NCI-H2029 treated with DMSO at 0.1 percent for 48 hours (cell line): ENCODE results near the gene RNF2.

Source experiments
- DNase-seq: peaks from one replicate; lab custom pipeline; 2025; lab: John Stamatoyannopoulos, UW

Gene RNF2

DNA sequence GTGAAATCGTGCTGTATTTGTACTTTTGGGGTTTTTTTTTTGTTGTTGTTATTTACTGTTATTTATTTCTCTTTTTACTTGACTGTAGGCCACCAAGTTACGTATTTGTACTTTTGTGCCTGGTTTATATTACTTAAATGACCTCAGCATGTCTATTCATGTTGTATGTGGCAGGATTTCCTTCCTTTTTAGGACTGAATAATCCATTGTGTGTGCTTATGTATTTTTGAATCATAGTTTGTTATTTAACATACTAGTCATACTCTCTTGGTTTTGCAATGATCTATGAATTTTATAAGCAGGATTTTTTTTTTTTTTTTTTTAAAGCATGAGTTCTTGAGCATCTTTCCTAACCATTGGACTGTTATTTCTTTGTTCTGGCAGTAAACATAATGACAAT is 51.2 kb downstream of the RNF2 start:
- no peak for DNase-seq

DNA sequence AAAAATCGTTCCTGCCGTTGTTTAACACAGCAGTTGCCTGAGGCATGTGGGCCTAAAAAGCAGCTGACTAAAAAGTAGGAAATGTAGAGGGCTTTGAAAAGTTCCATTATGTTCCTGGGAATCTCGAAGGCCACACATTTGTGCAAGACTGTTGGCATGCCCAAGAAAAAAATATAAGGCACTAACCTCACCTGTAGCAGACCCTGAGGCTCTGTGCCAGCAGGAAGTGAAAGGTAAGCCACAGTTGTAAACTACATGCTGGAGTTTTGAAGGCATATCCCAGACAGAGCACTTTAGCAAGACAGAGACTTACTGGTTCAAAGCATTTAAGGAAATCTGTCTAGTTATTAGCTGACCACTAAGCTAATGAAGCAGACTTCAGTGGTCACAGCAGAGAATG is 58.7 kb downstream of the RNF2 start:
- DNase-seq: no peak

DNA sequence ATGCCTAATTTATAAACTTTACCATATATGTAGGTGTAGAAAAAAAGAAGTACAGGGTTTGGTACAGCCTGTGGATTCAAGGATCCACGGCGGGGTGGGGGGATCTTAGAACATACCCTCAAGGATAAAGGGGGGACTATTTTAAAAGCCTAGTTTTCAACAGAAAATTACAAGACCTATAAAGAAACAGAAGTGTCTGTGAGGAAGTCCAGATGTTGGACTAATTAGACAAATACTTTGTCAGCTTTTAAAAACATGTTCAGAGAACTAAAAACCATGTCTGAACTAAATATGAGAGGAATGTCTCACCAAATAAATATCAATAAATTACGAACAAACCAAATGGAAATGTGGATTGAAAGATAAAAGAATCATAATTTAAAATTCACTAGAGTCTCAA is 59.8 kb downstream of the RNF2 start:
- DNase-seq: no peak

DNA sequence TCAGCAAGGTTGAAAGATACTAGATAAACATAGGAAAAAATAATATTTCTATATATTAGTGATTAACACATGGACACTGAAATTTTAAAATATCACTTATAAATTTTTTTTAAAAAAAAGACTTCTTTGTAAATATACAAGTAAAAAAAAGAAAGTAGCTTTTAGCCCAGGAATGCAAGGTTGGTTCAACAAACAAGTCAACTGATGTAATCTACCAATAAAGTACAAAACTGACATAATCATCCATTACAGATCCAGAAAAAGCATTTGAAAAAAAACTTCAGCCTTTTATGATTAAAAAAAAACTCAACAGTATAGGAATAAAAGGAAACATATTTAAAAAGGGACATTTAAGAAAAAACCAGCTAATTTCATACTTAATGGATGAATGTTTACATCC is 63.0 kb downstream of the RNF2 start:
- no peak for DNase-seq

DNA sequence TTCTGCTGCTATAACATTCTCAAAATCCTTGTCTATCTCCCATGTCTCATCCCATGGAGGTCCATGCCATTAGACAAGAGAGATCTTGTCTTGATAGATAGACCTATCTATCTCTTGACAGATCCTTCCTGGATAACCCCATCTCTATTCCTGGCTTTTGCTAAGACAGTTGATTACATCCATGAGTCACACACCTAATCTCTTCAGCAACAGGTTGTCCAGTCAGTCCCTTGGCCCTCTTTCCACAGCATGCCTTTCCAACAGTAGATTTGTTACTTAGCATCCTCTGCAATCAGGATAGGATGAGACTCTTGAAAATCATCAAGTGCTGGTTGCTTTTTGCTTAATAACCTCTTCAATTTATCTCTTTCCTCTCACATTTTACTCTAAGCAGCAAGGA is 64.8 kb downstream of the RNF2 start:
- DNase-seq: no peak

DNA sequence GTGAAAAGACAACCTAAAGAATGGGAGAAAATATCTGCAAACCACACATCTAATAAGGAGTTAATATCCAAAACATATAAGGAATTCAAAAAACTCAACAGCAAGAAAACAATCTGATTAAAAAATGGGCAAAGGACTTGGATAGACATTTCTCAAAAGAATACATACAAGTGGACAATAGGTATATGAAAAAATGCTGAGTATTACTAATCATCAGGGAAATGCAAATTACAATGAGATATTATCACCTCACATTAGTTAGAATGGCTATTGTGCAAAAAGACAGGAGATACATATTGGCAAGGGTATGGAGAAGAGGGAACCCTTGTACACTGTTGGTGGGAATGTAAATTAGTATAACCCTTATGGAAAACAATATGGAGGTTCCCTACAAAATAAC is 66.5 kb downstream of the RNF2 start:
- DNase-seq: no peak

DNA sequence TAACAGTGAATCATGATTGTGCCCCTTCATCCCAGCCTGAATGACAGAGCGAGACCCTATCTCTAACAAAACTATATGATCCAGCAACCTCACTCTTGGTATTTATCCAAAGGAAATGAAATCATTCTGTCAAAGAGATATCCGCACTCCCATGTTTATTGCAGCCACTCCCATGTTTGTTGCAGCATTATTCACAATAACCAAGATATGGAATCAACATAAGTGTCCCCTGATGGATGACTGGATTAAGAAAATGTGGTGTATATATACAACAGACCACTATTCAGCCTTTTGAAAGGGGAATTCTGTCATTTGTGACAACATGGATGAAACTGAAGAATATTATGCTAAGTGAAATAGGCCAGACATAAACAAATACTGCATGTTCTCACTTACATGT is 67.0 kb downstream of the RNF2 start:
- DNase-seq: no peak

DNA sequence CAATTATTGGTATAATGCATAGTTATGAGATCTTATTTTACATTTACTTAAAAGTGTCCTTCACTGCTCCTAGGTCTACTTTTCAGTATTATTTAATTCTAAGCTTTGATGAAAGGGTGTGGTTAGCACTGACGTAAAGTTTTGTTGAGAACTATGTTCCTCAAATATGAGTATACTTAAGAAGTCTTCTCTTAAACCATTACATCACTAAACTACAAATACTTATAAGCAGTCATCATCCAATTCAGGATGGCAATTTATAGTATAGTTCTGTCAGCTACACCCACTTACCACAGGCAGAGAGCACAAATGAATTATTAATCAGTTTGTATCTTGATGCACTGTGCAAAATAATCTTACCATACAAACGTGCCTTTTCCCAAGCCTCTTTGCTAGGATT is 84.3 kb downstream of the RNF2 start:
- no peak for DNase-seq

DNA sequence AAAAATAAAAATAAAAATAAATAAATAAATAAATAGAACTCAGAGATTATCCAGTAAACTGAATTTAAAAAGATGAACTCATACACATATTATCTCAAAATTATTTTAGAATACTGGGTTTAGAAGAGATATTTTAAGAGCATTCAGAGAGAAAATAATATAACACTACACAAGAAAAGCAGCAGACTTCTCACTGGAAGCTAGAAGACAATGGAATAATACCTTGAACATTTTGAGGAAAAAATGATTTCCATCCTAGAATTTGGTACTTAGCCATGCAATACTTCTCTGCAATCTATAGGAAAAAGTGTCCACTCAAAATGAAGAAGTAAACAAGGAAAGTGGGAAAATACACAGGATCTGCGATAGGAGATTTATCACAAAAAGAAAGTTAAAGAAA is 87.2 kb downstream of the RNF2 start:
- DNase-seq: no peak

DNA sequence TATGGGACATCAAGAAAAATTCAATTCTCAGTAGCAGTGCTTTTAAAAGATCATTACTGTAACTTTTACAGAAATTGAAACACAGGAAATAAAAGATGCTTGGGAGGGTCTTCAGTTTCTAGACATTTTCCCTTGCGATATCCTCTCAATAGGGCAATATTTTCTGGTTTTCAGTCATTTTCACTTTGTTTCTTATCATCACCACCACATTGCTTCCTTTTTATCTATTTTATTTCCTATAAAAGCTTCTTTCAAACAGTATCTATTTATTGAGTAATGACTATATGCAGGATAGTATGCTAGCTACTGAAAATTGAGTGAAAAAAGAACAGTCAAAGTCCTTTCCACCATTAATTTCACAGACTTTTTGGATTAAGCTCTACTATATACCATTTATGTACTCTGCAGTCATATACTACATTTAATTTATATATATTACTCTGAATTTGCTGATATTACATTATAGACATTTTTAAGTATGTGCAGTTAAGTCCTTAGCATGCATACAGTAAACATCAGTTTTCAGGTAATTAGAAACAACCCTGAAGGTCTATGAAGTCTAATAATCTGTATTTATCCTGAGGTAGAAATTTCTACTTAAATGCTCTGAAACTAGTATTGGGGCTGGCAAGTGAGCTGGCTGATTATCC is 92.7 kb downstream of the RNF2 start:
- no peak for DNase-seq

DNA sequence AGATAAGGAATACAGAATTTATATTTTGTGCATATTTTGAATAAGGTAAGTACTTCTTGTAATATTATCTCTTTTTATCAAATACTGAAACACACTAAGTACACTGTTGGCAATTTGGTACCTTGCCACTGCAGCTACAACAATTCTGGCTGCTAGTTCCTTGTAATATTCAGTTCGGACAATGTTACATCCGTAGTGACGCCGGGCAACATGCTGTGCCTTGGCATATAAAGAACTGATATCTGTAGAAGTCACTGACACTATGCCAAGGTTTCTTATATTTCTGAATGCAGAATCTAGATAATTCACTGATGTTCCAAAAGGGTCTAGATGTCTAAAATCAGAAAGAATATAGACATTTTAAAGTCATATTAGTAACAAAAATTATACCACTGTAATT is 93.9 kb downstream of the RNF2 start:
- no peak for DNase-seq

DNA sequence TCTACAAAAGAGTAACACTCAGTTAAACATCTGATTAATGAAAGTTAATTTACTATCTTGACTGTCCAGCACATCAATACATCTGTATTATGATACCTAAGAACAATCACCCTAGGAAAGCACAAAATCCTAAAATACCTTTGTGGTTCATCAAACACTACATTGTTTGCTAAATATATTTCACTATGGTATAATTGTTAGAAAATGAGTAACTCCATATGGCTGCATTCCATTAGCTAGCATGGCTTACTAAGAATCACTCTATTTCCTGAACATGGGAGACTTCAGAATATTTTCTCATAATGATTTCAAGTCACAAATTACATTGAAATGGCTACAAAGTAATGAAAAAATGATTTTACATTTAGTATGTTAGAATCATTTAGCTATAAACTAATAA is 98.9 kb downstream of the RNF2 start:
- no peak for DNase-seq

DNA sequence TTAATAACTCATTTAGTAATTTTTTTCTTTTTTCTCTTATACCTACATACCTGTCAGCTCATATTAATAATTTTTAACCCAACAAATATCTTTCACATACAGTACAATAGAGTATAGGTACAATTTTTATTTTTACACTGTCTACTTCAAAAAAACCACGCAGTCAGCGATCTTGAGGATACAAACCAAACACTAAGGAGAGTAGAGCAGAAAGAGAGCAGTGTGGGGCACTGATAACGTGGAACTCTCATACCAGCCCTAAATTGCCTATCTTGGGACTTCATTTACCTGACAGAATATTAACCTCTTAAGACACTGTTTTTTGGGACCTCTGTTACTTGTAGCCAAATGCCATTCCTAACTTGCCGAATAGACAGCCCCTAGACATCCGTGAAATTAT is 105.9 kb downstream of the RNF2 start:
- DNase-seq: no peak
